Vagina (tissue), 2 donors: ENCODE measurements around the gene HSPA5.
"Not testable (repeated sequence)": the region's sequence is repeated elsewhere in the genome, so short reads cannot be mapped to it uniquely, and the experiment has no call there.

Experiments
- CTCF ChIP-seq, 3 experiments: fragments of 450-650 bp in 2 of 3; fragments of 200-600 bp in 1 of 3; sonication (generic) in 1 of 3; IDR thresholded peaks; one replicate each; pipeline ENCODE4 v1.5.1; 2017 to 2019; ENCODE audit warnings: antibody characterized with exemption in 3 of 3, mild to moderate bottlenecking in 2 of 3, moderate library complexity in 2 of 3
- POLR2A ChIP-seq, 2 donors: fragments of 450-650 bp; IDR thresholded peaks; one replicate each; pipeline ENCODE4 v1.6.1; 2017; ENCODE audit warnings: antibody characterized with exemption in 2 of 2, mild to moderate bottlenecking in 2 of 2, moderate library complexity in 2 of 2
- POLR2AphosphoS5 ChIP-seq, 2 donors: sonication (generic); formaldehyde crosslinking; IDR thresholded peaks; one replicate each; pipeline ENCODE4 v1.9.0; 2017; ENCODE audit warnings: antibody characterized with exemption in 2 of 2, mild to moderate bottlenecking in 2 of 2, low read depth in 1 of 2; ENCODE audit not compliant: insufficient read depth in 1 of 2

GRCh38 chr9:125194466-125194865 lies 46.7 kb downstream of the HSPA5 start:
- TF ChIP-seq CTCF (IDR thresholded peaks at IDR 0.05); POLR2A (IDR thresholded peaks at IDR 0.05); POLR2AphosphoS5 (IDR thresholded peaks at IDR 0.05; ENCODE audit: insufficient read depth in 1 of 2, low read depth in 1 of 2): not testable (repeated sequence)
